ENCODE measurements around the gene JTB. TPM values are rescaled to one million over a fixed set of nuclear protein-coding genes. Genes with fewer than 3 reads are reported as not detected.

JTB gene
- total and polyA plus RNA-seq, 9 of the 15 experiments (the other 6 are each of a cell fraction or from before 2014, with no cell fraction given) = 24.7 to 308 (median 151) TPM

- 0 out of 2 replicates have a peak, but pooled peaks have one; percentile 13 for TF ChIP-seq ZFP91 (CRISPR knock-in tag; IDR thresholded peaks at IDR 0.05)
- no peak for TF ChIP-seq SRSF7 (optimal IDR thresholded peaks at IDR 0.05; ENCODE audit: low read depth, low read length)
- TF ChIP-seq FOSL1 (tag; conservative IDR thresholded peaks at IDR 0.05) = no peak
- 0 out of 2 replicates have a peak, but pooled peaks have one; percentile 37 for TF ChIP-seq IRF2 (CRISPR knock-in tag; IDR thresholded peaks at IDR 0.05)
- TF ChIP-seq SMARCB1 (IDR thresholded peaks at IDR 0.05; ENCODE audit: insufficient read length, low read depth) = no peak
- TF ChIP-seq BACH1 (tag; IDR thresholded peaks at IDR 0.05) = no peak
Measured at GRCh38 chr1:153944005-153944826, 33.3 kb downstream of the JTB start (continued).

- Histone ChIP-seq H3K4me1 (replicated peaks in 1 of 2; ENCODE audit: control insufficient read depth in 2 of 2, insufficient read depth in 2 of 2, low read length in 2 of 2) (peaks cover 12 to 32% of the 10 kb centered on the region in 2 experiments; a peak in 4 of 5 replicates), H4K20me1 (replicated peaks; ENCODE audit: control insufficient read depth, insufficient read depth, low read length) (no peaks in the 10 kb centered on the region), H3K9me1 (ENCODE audit: control insufficient read depth, insufficient read depth, low read length) (no peaks in the 10 kb centered on the region), H3K9me3 (replicated peaks; ENCODE audit: control insufficient read depth, insufficient read depth, low read depth, low read length) (no peaks in the 10 kb centered on the region), H3K4me3 (no peak overlapping the region), H3K27me3 (ENCODE audit: control insufficient read depth in 2 of 2, insufficient read depth in 2 of 2, low read length in 2 of 2) (no peaks in the 10 kb centered on the region), H3K9ac (ENCODE audit: insufficient read depth in 1 of 2, low read depth in 2 of 2, low read length in 2 of 2) (no peak overlapping the region), H3K27ac (ENCODE audit: extremely low read depth, low read depth, low read length) (no peak overlapping the region; the same call in 2 of the 3 replicates), H3K36me3 (ENCODE audit: control insufficient read depth, insufficient read depth, low read length) (peaks cover 68% of the 10 kb centered on the region), H3K4me2 (ENCODE audit: insufficient read depth, low read length) (no peak overlapping the region), H2AFZ (ENCODE audit: low read depth, low read length) (no peak overlapping the region), H3K79me2 (ENCODE audit: control insufficient read depth, insufficient read depth, low read length) (peaks cover 29% of the 10 kb centered on the region)
- WGBS (ENCODE audit: insufficient coverage, low coverage, missing lambda C conversion rate) = 92% methylated on average over 9 of the region's 11 CpGs
- BruUV-seq (replicated peaks) = TSS peak; percentile 7
- TF ChIP-seq NCOA1 (IDR thresholded peaks at IDR 0.05; ENCODE audit: low read depth) (no peak), SUPT5H (IDR thresholded peaks at IDR 0.05) (0 out of 2 replicates have a peak, but pooled peaks have one; percentile 26), POLR2G (IDR thresholded peaks at IDR 0.05; ENCODE audit: low read depth, low read length) (peak; percentile 37; the same call in 1 of the 2 replicates)
- DNase-seq (ENCODE audit: extremely low read depth in 1 of 4, low spot score in 3 of 4) = no peak
- intact Hi-C loops (cut with micrococcal nuclease) = no loop called here
- ChIA-PET CTCF (ENCODE audit: low intra/inter-chr PET ratio) (no interaction called here), POLR2A (interaction anchor here (5.5 kb wide), 1 partner anchor 15 kb away, joined by 39 read pairs; the partner anchor contains the start of gene CRTC2)
- in situ Hi-C loops (cut with MboI) = no loop called here
- no peak for FAIRE-seq
- ATAC-seq = no peak
Measured at GRCh38 chr1:153942766-153943549, 34.5 kb downstream of the JTB start.
